OCI-LY3 (cell line): Measurements from ENCODE around the gene NR2C2.
A peak's percentile ranks its signal among the peaks of the same experiment; 100 is the strongest.

Source experiments
- H2AFZ ChIP-seq: fragments of 200-600, 300-600 bp; shearing (Covaris generic); 2 replicates; pipeline ENCODE4 v1.6.0; 2014; ENCODE audit warnings: antibody characterized with exemption, low read depth, low read length
- H3K27ac ChIP-seq: fragments of 200-600, 300-600 bp; sonication (generic); 2 replicates; pipeline ENCODE4 v1.5.1; 2014; ENCODE audit warnings: mild to moderate bottlenecking, low read length, moderate library complexity, mixed read lengths
- H3K27me3 ChIP-seq: fragments of 200-600, 300-600 bp; sonication (generic); 2 replicates; pipeline ENCODE4 v1.6.1; 2014; ENCODE audit warnings: low read depth, low read length, mixed read lengths
- H3K36me3 ChIP-seq: fragments of 200-600, 300-600 bp; sonication (generic); replicated peaks from 2 replicates; pipeline ENCODE3; 2014; ENCODE audit warnings: low read depth, low read length, mixed read lengths
- H3K4me1 ChIP-seq: fragments of 300-600, 200-600 bp; sonication (generic); 2 replicates; pipeline ENCODE4 v1.6.1; 2014; ENCODE audit warnings: low read length, mixed read lengths
- H3K4me2 ChIP-seq: fragments of 200-600, 300-600 bp; sonication (generic); 2 replicates; pipeline ENCODE4 v1.6.1; 2014; ENCODE audit warnings: low read length, mixed read lengths
- H3K4me3 ChIP-seq: fragments of 300-600, 200-600 bp; sonication (generic); 2 replicates; pipeline ENCODE4 v1.5.1; 2014; ENCODE audit warnings: antibody characterized with exemption, mild to moderate bottlenecking, low read length, moderate library complexity
- H3K79me2 ChIP-seq: fragments of 300-600, 200-600 bp; shearing (Covaris generic); 2 replicates; pipeline ENCODE4 v1.6.1; 2014; ENCODE audit warnings: mild to moderate bottlenecking, low read length, mixed read lengths
- H3K9ac ChIP-seq: fragments of 300-600, 200-600 bp; shearing (Covaris generic); 2 replicates; pipeline ENCODE4 v1.6.0; 2014; ENCODE audit warnings: mild to moderate bottlenecking, low read length, moderate library complexity
- H3K9me3 ChIP-seq: fragments of 200-600, 300-600 bp; shearing (Covaris generic); 2 replicates; pipeline ENCODE4 v1.6.1; 2014; ENCODE audit warnings: low read length, mixed read lengths; ENCODE audit not compliant: insufficient read depth
- H4K20me1 ChIP-seq: fragments of 200-600, 300-600 bp; sonication (generic); 2 replicates; pipeline ENCODE4 v1.6.1; 2016; ENCODE audit warnings: low read length, mixed read lengths; ENCODE audit not compliant: insufficient read depth
- CTCF ChIP-seq: fragments of 200-600, 300-600 bp; sonication (generic); IDR thresholded peaks from 2 replicates; pipeline ENCODE4 v1.5.1; 2014; ENCODE audit warnings: antibody characterized with exemption, low read length, low read depth
- EZH2phosphoT487 ChIP-seq: fragments of 200-600 bp; shearing (Covaris generic); IDR thresholded peaks from 2 replicates; pipeline ENCODE4 v1.6.1; 2018; ENCODE audit warnings: antibody characterized with exemption, mixed run types, low read depth

Gene NR2C2

DNA sequence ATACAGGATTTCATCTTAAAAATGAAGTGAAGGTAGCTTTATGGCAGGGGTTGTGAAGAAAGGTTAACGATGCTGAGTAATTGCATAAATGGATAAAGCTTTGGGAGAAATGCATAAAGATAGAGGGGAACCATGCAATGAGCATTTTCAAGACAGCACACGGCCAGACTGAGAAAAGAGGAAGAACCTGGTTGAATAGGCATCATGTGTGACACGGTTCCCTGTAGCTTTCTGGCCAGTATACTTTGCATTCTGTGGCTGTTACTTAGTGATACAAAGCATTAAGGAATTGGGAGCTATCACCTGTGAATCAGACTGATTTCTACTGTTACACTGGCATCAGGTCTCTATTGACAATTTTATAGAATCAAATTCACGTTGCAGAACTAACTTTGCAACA lies 33.3 kb downstream of the NR2C2 start:
- H3K9ac ChIP-seq = no peak overlapping the region
- H3K79me2 ChIP-seq = peaks cover 10% of the 10 kb centered on the region; the same call in 1 of the 2 replicates
- H3K4me1 ChIP-seq = peaks cover 11% of the 10 kb centered on the region
- no peak for TF ChIP-seq CTCF
- TF ChIP-seq EZH2phosphoT487 = no peak
- no peak overlapping the region for H3K4me3 ChIP-seq
- no peaks in the 10 kb centered on the region for H3K36me3 ChIP-seq
- no peaks in the 10 kb centered on the region for H3K9me3 ChIP-seq
- no peak overlapping the region for H2AFZ ChIP-seq
- 0 out of 2 replicates have a peak overlapping the region, but pooled peaks have one; percentile 7 for H3K27ac ChIP-seq
- H4K20me1 ChIP-seq = peaks cover 4% of the 10 kb centered on the region; the same call in 1 of the 2 replicates
- peak overlapping the region; percentile 45 for H3K4me2 ChIP-seq
- no peaks in the 10 kb centered on the region for H3K27me3 ChIP-seq

DNA sequence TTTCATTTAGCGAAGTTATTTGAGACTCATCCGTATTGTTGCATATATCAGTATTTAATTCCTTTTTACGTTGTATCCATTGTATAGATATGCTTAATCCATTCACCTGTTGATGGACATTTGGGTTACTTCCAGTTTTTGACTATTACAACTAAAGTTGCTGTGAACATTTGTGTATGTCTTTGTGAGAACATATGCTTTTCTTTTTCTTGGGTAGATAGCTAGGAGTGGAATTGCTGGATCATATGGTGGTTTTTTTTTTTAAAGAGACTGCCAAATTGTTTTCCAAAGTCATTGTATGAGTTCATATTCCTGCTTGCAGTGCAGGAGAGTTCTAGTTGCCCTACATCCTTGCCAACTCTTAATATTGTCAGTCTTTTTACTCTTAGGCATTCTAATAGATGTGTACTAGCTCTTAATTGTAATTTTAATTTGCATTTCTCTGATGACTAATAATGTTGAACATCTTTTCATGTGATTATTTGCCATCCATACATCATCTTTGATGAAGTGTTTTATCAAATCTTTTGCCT lies 37.3 kb downstream of the NR2C2 start:
- no peak overlapping the region for H3K27ac ChIP-seq
- no peak overlapping the region for H3K4me3 ChIP-seq
- no peak overlapping the region for H2AFZ ChIP-seq
- H3K27me3 ChIP-seq = no peaks in the 10 kb centered on the region
- no peaks in the 10 kb centered on the region; the same call in 1 of the 2 replicates for H3K79me2 ChIP-seq
- no peak for TF ChIP-seq EZH2phosphoT487
- TF ChIP-seq CTCF = no peak
- H3K4me2 ChIP-seq = no peak overlapping the region
- H3K4me1 ChIP-seq = peaks cover 24% of the 10 kb centered on the region
- H3K9me3 ChIP-seq = no peaks in the 10 kb centered on the region
- no peaks in the 10 kb centered on the region for H3K36me3 ChIP-seq
- no peak overlapping the region for H3K9ac ChIP-seq
- H4K20me1 ChIP-seq = peaks cover 4% of the 10 kb centered on the region; the same call in 1 of the 2 replicates

DNA sequence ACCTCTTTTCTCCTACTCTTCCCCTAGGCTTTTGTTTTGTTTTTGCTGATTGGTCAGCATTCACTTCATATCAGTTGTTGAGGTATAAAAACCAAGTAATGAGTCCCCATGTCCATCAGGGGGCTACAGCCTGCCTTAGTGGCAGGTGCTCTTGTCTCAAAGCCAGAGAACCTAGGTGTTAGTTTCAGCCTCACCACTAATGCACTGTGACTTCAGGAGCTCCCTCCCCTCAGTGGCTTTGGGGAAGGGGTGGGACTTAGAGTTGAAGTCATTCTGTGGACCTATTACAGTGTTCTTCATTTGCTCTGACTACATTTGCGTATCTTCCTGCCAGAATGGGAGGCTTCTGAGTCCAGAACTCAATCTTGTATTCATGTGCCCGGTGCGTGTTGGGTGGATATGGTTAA lies 41.6 kb downstream of the NR2C2 start:
- Histone ChIP-seq H3K27ac (no peak overlapping the region), H3K4me3 (peak overlapping the region; percentile 38), H4K20me1 (no peaks in the 10 kb centered on the region), H3K4me1 (peaks cover 13% of the 10 kb centered on the region), H3K79me2 (peaks cover 4% of the 10 kb centered on the region; the same call in 1 of the 2 replicates), H3K9me3 (no peaks in the 10 kb centered on the region), H3K4me2 (peak overlapping the region; percentile 37), H3K27me3 (no peaks in the 10 kb centered on the region), H2AFZ (no peak overlapping the region), H3K9ac (no peak overlapping the region), H3K36me3 (no peaks in the 10 kb centered on the region)
- TF ChIP-seq EZH2phosphoT487 = no peak
- peak; percentile 23; the same call in 1 of the 2 replicates for TF ChIP-seq CTCF

- TF ChIP-seq CTCF = no peak
- TF ChIP-seq EZH2phosphoT487 = no peak
- no peaks in the 10 kb centered on the region for H3K9me3 ChIP-seq
- peaks cover 13% of the 10 kb centered on the region for H3K4me1 ChIP-seq
- H4K20me1 ChIP-seq = no peaks in the 10 kb centered on the region
- no peak overlapping the region for H3K27ac ChIP-seq
- H3K27me3 ChIP-seq = no peaks in the 10 kb centered on the region
- H3K36me3 ChIP-seq = no peaks in the 10 kb centered on the region
- H3K79me2 ChIP-seq = peaks cover 4% of the 10 kb centered on the region; the same call in 1 of the 2 replicates
- no peak overlapping the region for H3K4me2 ChIP-seq
- no peak overlapping the region for H3K4me3 ChIP-seq
- no peak overlapping the region for H2AFZ ChIP-seq
- H3K9ac ChIP-seq = no peak overlapping the region
Observed at GRCh38 chr3:14989943-14990779, 42.8 kb downstream of the NR2C2 start.
